Hypothalamus (tissue), 51 donors: Measurements from ENCODE around the gene OPTN.
"Not testable (repeated sequence)": the region's sequence is repeated elsewhere in the genome, so short reads cannot be mapped to it uniquely, and the experiment has no call there.

Experiments used
- DNase-seq, 51 donors: peaks; one replicate each; lab custom pipeline; 2025; lab: John Stamatoyannopoulos, UW

The OPTN gene

GRCh38 chr10:13087986-13088618, 11.9 kb upstream of the OPTN start:
- peak in 1 of 51 donors; percentile 17 for DNase-seq

- DNase-seq = no peak
These were observed 10.6 kb upstream of the OPTN start for GRCh38 chr10:13089345-13089744.

GRCh38 chr10:13090289-13090688, 9.7 kb upstream of the OPTN start:
- DNase-seq = no peak

- DNase-seq = peak in 1 of 51 donors; percentile 26
These were observed 8.2 kb upstream of the OPTN start for GRCh38 chr10:13091801-13092200.

GRCh38 chr10:13092291-13093102, 7.5 kb upstream of the OPTN start:
- peak in 1 of 51 donors; percentile 15 for DNase-seq

- DNase-seq = not testable (repeated sequence)
These were observed 5.9 kb upstream of the OPTN start for GRCh38 chr10:13094082-13094481.

- no peak for DNase-seq
These were observed 4.9 kb upstream of the OPTN start for GRCh38 chr10:13095094-13095493.

GRCh38 chr10:13095929-13096328, 4.0 kb upstream of the OPTN start:
- DNase-seq = no peak

GRCh38 chr10:13099144-13099665, 758 bp upstream of the OPTN start:
- peak in 42 of 51 donors; percentile 9 to 93 (median 48) for DNase-seq

GRCh38 chr10:13100349-13101294, 659 bp downstream of the OPTN start:
- DNase-seq = peak in 28 of 51 donors; percentile 9 to 59 (median 35)

GRCh38 chr10:13102002-13102794, 2.2 kb downstream of the OPTN start:
- no peak for DNase-seq

- no peak for DNase-seq
These were observed 3.6 kb downstream of the OPTN start for GRCh38 chr10:13103554-13103953.

GRCh38 chr10:13104697-13105096, 4.7 kb downstream of the OPTN start:
- no peak for DNase-seq

GRCh38 chr10:13105184-13105583, 5.2 kb downstream of the OPTN start:
- DNase-seq = no peak

- DNase-seq = no peak
These were observed 6.6 kb downstream of the OPTN start for GRCh38 chr10:13106387-13107045.

GRCh38 chr10:13110908-13111307, 10.9 kb downstream of the OPTN start:
- no peak for DNase-seq

GRCh38 chr10:13113544-13113943, 13.6 kb downstream of the OPTN start:
- no peak for DNase-seq

GRCh38 chr10:13115832-13116803, 16.2 kb downstream of the OPTN start:
- no peak for DNase-seq
